Vagina (tissue), 2 donors: ENCODE measurements around the gene ATAD3B.

ENCODE experiments used
- CTCF ChIP-seq, 3 experiments: fragments of 450-650 bp in 2 of 3; fragments of 200-600 bp in 1 of 3; sonication (generic) in 1 of 3; IDR thresholded peaks; one replicate each; pipeline ENCODE4 v1.5.1; 2017 to 2019; ENCODE audit warnings: antibody characterized with exemption in 3 of 3, mild to moderate bottlenecking in 2 of 3, moderate library complexity in 2 of 3
- POLR2A ChIP-seq, 2 donors: fragments of 450-650 bp; IDR thresholded peaks; one replicate each; pipeline ENCODE4 v1.6.1; 2017; ENCODE audit warnings: antibody characterized with exemption in 2 of 2, mild to moderate bottlenecking in 2 of 2, moderate library complexity in 2 of 2
- POLR2AphosphoS5 ChIP-seq, 2 donors: sonication (generic); formaldehyde crosslinking; IDR thresholded peaks; one replicate each; pipeline ENCODE4 v1.9.0; 2017; ENCODE audit warnings: antibody characterized with exemption in 2 of 2, mild to moderate bottlenecking in 2 of 2, low read depth in 1 of 2; ENCODE audit not compliant: insufficient read depth in 1 of 2

GRCh38 chr1:1542766-1543705, 71.5 kb downstream of the ATAD3B start:
- TF ChIP-seq CTCF (IDR thresholded peaks at IDR 0.05) (no peak), POLR2A (IDR thresholded peaks at IDR 0.05) (no peak), POLR2AphosphoS5 (IDR thresholded peaks at IDR 0.05; ENCODE audit: insufficient read depth in 1 of 2, low read depth in 1 of 2) (no peak)
